Measurements from ENCODE around the gene ZMYND10.

The ZMYND10 gene

DNA sequence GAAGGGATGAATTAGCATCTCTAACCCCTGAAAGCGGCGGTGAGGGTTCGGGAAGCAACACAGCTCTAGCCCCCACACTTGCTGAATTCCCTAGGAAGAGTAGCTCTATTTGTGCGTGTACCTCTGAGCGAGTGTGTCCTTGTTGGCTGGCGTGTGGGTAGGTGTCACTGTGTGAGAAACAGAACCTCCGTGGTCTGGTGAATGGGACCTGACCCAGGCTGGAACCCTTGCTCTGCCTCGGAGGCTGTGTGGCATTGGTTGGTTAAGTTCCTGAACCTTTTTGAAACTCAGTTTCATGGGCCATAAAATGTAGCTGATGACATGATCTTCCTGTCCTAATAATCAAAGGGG, 14.2 kb upstream of the ZMYND10 start:
- DNase-seq (ENCODE audit: low spot score) = no peak
- TF ChIP-seq, protein P1, sequence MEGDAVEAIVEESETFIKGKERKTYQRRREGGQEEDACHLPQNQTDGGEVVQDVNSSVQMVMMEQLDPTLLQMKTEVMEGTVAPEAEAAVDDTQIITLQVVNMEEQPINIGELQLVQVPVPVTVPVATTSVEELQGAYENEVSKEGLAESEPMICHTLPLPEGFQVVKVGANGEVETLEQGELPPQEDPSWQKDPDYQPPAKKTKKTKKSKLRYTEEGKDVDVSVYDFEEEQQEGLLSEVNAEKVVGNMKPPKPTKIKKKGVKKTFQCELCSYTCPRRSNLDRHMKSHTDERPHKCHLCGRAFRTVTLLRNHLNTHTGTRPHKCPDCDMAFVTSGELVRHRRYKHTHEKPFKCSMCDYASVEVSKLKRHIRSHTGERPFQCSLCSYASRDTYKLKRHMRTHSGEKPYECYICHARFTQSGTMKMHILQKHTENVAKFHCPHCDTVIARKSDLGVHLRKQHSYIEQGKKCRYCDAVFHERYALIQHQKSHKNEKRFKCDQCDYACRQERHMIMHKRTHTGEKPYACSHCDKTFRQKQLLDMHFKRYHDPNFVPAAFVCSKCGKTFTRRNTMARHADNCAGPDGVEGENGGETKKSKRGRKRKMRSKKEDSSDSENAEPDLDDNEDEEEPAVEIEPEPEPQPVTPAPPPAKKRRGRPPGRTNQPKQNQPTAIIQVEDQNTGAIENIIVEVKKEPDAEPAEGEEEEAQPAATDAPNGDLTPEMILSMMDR (IDR thresholded peaks at IDR 0.05; ENCODE audit: borderline replicate concordance, control extremely low read depth, extremely low read depth, insufficient read depth, missing control alignments) = no peak
- in situ Hi-C loops (cut with MboI; ENCODE audit: low sequenced_read_pairs, unreplicated experiment) = no loop called here

DNA sequence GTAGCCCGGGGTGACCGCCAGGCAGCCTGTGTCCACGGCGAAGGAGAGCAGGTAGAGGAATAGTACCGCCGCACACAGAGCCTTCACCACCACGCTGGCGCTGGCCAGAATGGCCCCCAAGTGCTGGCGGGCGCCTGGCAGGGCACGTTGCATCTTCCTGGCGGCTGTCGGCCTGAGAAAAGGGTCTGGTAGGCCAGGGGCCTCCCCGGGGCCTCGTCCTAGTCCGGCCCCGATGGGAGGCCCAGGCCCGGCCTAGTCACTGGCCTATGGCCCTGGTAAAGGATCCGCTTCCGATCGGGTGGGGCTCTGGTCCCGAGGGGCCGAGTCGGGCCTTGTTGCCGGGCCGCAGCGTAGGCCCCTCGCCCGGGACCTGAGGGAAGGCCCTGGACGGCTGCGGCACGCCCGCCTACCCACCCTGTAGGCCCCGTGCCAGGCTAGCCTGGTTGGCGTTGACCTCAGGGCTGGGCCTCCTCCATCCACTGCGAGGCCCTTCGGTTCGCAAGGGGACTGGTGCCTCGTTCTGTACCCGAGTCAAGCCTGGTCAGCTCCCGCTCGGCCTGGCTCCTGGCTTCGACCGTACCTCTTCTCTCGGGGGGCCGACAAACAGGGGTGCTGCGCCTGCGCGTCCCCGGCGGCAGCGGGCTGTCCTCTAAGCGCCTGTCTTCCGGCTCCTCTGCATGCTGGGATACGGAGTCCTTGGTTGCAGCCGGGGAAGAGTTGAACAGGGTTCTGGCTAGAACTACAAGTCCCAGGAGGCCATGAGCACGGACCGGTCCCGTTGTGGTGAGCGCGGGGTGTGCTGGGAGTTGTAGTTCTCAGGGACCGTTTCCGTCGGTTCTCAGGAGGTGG, 13.6 kb upstream of the ZMYND10 start, which contains the start of gene TMEM115:
Gene TMEM115 (minus strand): TSS at position 611 of the 849 bp plus-strand sequence. CDS start 458 bp downstream, at position 153.
- in situ Hi-C loops (cut with MboI; ENCODE audit: low sequenced_read_pairs, unreplicated experiment) = no loop called here
- DNase-seq (ENCODE audit: low spot score) = peak; percentile 98
- TF ChIP-seq, protein P1 (IDR thresholded peaks at IDR 0.05; ENCODE audit: borderline replicate concordance, control extremely low read depth, extremely low read depth, insufficient read depth, missing control alignments) = no peak

DNA sequence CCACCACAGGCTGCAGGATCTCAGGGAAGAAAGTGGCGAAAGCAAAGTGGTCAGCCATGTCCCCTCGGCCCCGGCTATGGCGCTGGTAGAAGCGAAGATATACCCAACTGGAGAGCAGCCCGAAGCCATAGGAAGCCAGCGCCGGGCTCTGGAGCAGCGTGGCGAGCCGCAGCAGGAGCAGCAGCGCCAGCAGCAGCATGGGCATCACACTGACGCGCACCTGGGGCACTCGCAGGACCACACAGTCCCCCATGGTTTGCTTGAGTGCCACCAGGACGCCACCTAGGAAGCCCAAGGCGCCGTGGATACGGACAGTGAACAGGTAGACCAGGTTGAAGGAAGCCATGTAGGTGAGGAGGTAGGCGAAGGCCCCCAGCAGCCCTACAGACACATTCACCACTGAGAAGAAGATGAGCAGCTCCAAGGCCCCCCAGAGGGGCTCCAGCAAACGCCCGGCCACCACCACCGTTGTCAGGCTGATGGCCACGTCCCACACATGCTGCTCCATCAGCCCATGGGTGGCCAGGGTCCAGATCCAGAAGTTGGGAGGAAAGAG, 12.9 kb upstream of the ZMYND10 start:
- DNase-seq (ENCODE audit: low spot score) = no peak

DNA sequence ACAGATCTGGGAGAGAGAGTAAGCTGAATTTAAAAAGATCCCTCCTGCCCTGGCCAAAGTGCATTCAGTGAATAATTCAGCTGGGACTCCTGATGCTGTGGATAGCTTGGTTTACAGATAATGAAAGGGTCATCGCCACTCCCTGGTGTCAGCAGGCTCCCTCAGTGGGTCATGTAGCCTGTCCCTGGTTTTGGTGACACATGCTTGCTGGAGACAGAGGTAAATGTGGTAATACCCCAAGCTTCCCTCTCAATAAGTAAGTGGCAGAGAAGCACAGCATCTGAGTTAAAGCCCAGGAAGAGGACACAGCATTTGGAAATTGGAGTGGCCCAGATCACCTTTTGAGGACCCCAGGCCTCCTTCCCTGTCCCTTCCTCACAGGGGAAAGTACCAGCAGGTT, 11.9 kb upstream of the ZMYND10 start:
- TF ChIP-seq, protein P1 (IDR thresholded peaks at IDR 0.05; ENCODE audit: borderline replicate concordance, control extremely low read depth, extremely low read depth, insufficient read depth, missing control alignments) = no peak
- in situ Hi-C loops (cut with MboI; ENCODE audit: low sequenced_read_pairs, unreplicated experiment) = no loop called here
- no peak for DNase-seq (ENCODE audit: low spot score)

More for the DNA sequence above, 12.9 kb upstream of the ZMYND10 start:
- in situ Hi-C loops (cut with MboI; ENCODE audit: low sequenced_read_pairs, unreplicated experiment) = no loop called here
- TF ChIP-seq, protein P1 (IDR thresholded peaks at IDR 0.05; ENCODE audit: borderline replicate concordance, control extremely low read depth, extremely low read depth, insufficient read depth, missing control alignments) = no peak

DNA sequence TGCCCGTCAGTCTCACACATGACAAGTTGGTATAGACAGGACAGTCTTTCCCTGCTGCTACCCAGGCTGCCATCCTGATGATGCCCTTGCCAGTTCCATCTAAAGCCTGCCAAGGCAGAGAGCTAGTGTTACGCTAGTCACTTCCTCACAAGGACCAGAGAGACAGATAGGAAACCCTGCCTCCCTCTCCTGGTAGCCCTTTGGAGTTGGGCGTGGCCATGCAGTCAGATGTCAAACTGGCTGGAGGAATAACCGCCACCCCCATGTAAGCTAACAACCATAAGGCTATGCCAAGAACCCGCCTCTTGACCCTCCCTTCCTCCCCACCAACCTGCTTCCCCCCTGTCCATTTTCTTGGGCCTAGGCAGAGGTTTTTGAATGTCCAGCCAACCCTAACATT, 11.0 kb upstream of the ZMYND10 start:
- TF ChIP-seq, protein P1 (IDR thresholded peaks at IDR 0.05; ENCODE audit: borderline replicate concordance, control extremely low read depth, extremely low read depth, insufficient read depth, missing control alignments) = no peak
- no peak for DNase-seq (ENCODE audit: low spot score)
- in situ Hi-C loops (cut with MboI; ENCODE audit: low sequenced_read_pairs, unreplicated experiment) = no loop called here

DNA sequence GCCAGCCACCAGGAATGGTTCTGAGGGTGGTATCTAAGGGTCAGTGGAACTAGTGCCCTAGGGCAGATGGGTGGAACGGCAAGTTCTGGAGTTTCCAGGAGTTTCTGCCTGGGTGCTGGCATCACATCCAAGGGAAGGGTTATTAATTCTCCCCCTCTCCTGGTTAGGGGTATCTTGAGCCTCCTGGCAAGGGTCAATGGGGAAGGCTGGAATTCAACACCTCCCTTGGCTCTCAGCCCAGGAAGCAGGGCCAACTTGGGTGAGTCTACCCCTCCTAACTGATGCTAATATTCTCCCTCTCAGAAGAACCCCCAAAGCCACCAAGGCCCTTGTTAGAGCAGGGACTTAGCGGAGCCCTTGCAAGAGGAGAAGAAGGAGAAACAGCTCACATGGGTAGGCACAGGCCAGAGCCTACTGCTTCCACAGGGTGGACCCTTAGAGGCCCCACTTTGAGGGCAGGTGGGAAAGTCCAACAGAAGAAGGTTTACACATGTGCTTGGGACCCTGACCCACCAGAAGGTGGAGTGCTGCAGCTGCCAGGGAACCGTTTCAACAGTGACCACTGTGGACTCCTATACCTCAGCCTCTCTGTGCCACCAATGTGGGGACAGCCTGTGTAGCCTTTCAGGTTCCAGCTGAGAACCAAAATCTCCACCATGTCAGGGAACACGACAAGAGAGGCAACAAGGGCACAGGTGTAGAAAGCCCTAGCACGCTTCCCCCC, 10.5 kb upstream of the ZMYND10 start:
- TF ChIP-seq, protein P1 (IDR thresholded peaks at IDR 0.05; ENCODE audit: borderline replicate concordance, control extremely low read depth, extremely low read depth, insufficient read depth, missing control alignments) = no peak
- DNase-seq (ENCODE audit: low spot score) = no peak
- in situ Hi-C loops (cut with MboI; ENCODE audit: low sequenced_read_pairs, unreplicated experiment) = no loop called here
